Measurements from ENCODE around the gene MAL. TPM values are rescaled to one million over a fixed set of nuclear protein-coding genes. Genes with fewer than 3 reads are reported as not detected.
"Not testable (repeated sequence)": the region's sequence is repeated elsewhere in the genome, so short reads cannot be mapped to it uniquely, and the experiment has no call there.

The MAL gene
- total RNA-seq, 4 donors from 2014 or later, result 6.5 to 29.4 (median 11.8) TPM

- Histone ChIP-seq H3K4me3 (no peak overlapping the region), H3K4me1 (no peaks in the 10 kb centered on the region), H3K36me3 (peaks cover 26% of the 10 kb centered on the region), H3K27ac (no peak overlapping the region), H3K27me3 (no peaks in the 10 kb centered on the region), H3K9me3 (no peaks in the 10 kb centered on the region)
- no peak for DNase-seq (ENCODE audit: low spot score in 2 of 2)
- TF ChIP-seq EP300 (IDR thresholded peaks at IDR 0.05) (no peak), POLR2A (IDR thresholded peaks at IDR 0.05) (no peak), CTCF (IDR thresholded peaks at IDR 0.05) (no peak), POLR2AphosphoS5 (IDR thresholded peaks at IDR 0.05) (no peak)
- 97% methylated on average over 2 of the region's 2 CpGs for WGBS
Measured at GRCh38 chr2:95082477-95082876, 57.0 kb downstream of the MAL start.

GRCh38 chr2:95086017-95086416 is 60.5 kb downstream of the MAL start:
- H3K27ac ChIP-seq, result no peak overlapping the region
- H3K9me3 ChIP-seq, result no peaks in the 10 kb centered on the region
- WGBS, result 90% methylated on average over 1 of the region's 1 CpG
- H3K4me3 ChIP-seq, result no peak overlapping the region
- no peaks in the 10 kb centered on the region for H3K4me1 ChIP-seq
- no peak for DNase-seq (ENCODE audit: low spot score in 2 of 2)
- no peak for TF ChIP-seq CTCF (IDR thresholded peaks at IDR 0.05)
- TF ChIP-seq POLR2AphosphoS5 (IDR thresholded peaks at IDR 0.05), result no peak
- TF ChIP-seq EP300 (IDR thresholded peaks at IDR 0.05), result no peak
- TF ChIP-seq POLR2A (IDR thresholded peaks at IDR 0.05), result no peak
- H3K27me3 ChIP-seq, result no peaks in the 10 kb centered on the region
- H3K36me3 ChIP-seq, result peaks cover 53% of the 10 kb centered on the region

GRCh38 chr2:95087379-95087778 is 61.9 kb downstream of the MAL start:
- Histone ChIP-seq H3K4me1 (no peaks in the 10 kb centered on the region), H3K27me3 (no peaks in the 10 kb centered on the region), H3K9me3 (no peaks in the 10 kb centered on the region), H3K4me3 (no peak overlapping the region), H3K36me3 (peaks cover 67% of the 10 kb centered on the region), H3K27ac (no peak overlapping the region)
- DNase-seq (ENCODE audit: low spot score in 2 of 2), result no peak
- 91% methylated on average over 5 of the region's 5 CpGs for WGBS
- TF ChIP-seq POLR2AphosphoS5 (IDR thresholded peaks at IDR 0.05), result no peak
- no peak for TF ChIP-seq CTCF (IDR thresholded peaks at IDR 0.05)
- TF ChIP-seq POLR2A (IDR thresholded peaks at IDR 0.05), result no peak
- no peak for TF ChIP-seq EP300 (IDR thresholded peaks at IDR 0.05)

GRCh38 chr2:95091885-95092555 is 66.5 kb downstream of the MAL start:
- H3K4me1 ChIP-seq, result no peaks in the 10 kb centered on the region
- H3K9me3 ChIP-seq, result no peaks in the 10 kb centered on the region
- 96% methylated on average over 6 of the region's 6 CpGs for WGBS
- H3K27ac ChIP-seq, result no peak overlapping the region
- H3K27me3 ChIP-seq, result no peaks in the 10 kb centered on the region
- H3K36me3 ChIP-seq, result peaks cover 62% of the 10 kb centered on the region
- TF ChIP-seq POLR2A (IDR thresholded peaks at IDR 0.05), result no peak
- no peak for TF ChIP-seq EP300 (IDR thresholded peaks at IDR 0.05)
- TF ChIP-seq CTCF (IDR thresholded peaks at IDR 0.05), result no peak
- TF ChIP-seq POLR2AphosphoS5 (IDR thresholded peaks at IDR 0.05), result no peak
- H3K4me3 ChIP-seq, result no peak overlapping the region
- no peak for DNase-seq (ENCODE audit: low spot score in 2 of 2)

GRCh38 chr2:95098273-95098672 is 72.8 kb downstream of the MAL start:
- 96% methylated on average over 5 of the region's 5 CpGs for WGBS
- H3K27me3 ChIP-seq, result not testable (repeated sequence)

GRCh38 chr2:95099910-95100309 is 74.4 kb downstream of the MAL start:
- Histone ChIP-seq H3K27me3 (no peaks in the 10 kb centered on the region), H3K4me1 (no peaks in the 10 kb centered on the region), H3K36me3 (peaks cover 75% of the 10 kb centered on the region), H3K4me3 (no peak overlapping the region), H3K9me3 (no peaks in the 10 kb centered on the region), H3K27ac (no peak overlapping the region)
- WGBS, result 86% methylated on average over 2 of the region's 2 CpGs
- TF ChIP-seq POLR2A (IDR thresholded peaks at IDR 0.05) (no peak), POLR2AphosphoS5 (IDR thresholded peaks at IDR 0.05) (no peak), CTCF (IDR thresholded peaks at IDR 0.05) (no peak), EP300 (IDR thresholded peaks at IDR 0.05) (no peak)
- DNase-seq (ENCODE audit: low spot score in 2 of 2), result no peak

More at GRCh38 chr2:95098273-95098672, 72.8 kb downstream of the MAL start:
- H3K27ac ChIP-seq; H3K4me1 ChIP-seq; H3K4me3 ChIP-seq; H3K9me3 ChIP-seq; DNase-seq (ENCODE audit: low spot score in 2 of 2): not testable (repeated sequence)
- H3K36me3 ChIP-seq, result peaks cover 66% of the 10 kb centered on the region

Data from suprapubic skin (tissue), 4 donors.